Activated CD4-positive, alpha-beta T cell treated with anti-CD3 and anti-CD28 coated beads, Interleukin-2, amount 50 U/mL, for 1 hour (primary cell): Measurements from ENCODE around the gene SCN4A.
"Not testable (repeated sequence)": the region's sequence is repeated elsewhere in the genome, so short reads cannot be mapped to it uniquely, and the experiment has no call there.

Experiments used
- DNase-seq: peaks from one replicate; pipeline ENCODE4 v3.0.0-alpha.2; 2020

SCN4A gene

GRCh38 chr17:63911041-63911635, 61.6 kb downstream of the SCN4A start, which contains the start of gene CSHL1:
Gene CSHL1 (minus strand): TSS chr17:63911258. CDS start chr17:63911196, 62 bp downstream.
- no peak for DNase-seq

GRCh38 chr17:63910096-63910495, 62.6 kb downstream of the SCN4A start:
- no peak for DNase-seq

- not testable (repeated sequence) for DNase-seq
These were observed 63.1 kb downstream of the SCN4A start for GRCh38 chr17:63909586-63909985.

GRCh38 chr17:63907161-63907778, 65.4 kb downstream of the SCN4A start:
- DNase-seq, result not testable (repeated sequence)

GRCh38 chr17:63904796-63905195, 67.9 kb downstream of the SCN4A start:
- DNase-seq, result not testable (repeated sequence)

- not testable (repeated sequence) for DNase-seq
These were observed 68.9 kb downstream of the SCN4A start for GRCh38 chr17:63903787-63904201.

- not testable (repeated sequence) for DNase-seq
These were observed 70.7 kb downstream of the SCN4A start for GRCh38 chr17:63901971-63902370.

GRCh38 chr17:63898899-63899798, 73.6 kb downstream of the SCN4A start:
- not testable (repeated sequence) for DNase-seq

- not testable (repeated sequence) for DNase-seq
These were observed 76.0 kb downstream of the SCN4A start, which contains the start of gene CSH1 for GRCh38 chr17:63896524-63897354. Gene CSH1 (minus strand): TSS chr17:63896574. CDS start chr17:63896511, 63 bp downstream.

- DNase-seq, result not testable (repeated sequence)
These were observed 77.9 kb downstream of the SCN4A start for GRCh38 chr17:63894821-63895220.

GRCh38 chr17:63894021-63894420, 78.7 kb downstream of the SCN4A start:
- not testable (repeated sequence) for DNase-seq

- DNase-seq, result not testable (repeated sequence)
These were observed 80.2 kb downstream of the SCN4A start for GRCh38 chr17:63892316-63893037.

- not testable (repeated sequence) for DNase-seq
These were observed 83.5 kb downstream of the SCN4A start for GRCh38 chr17:63889026-63889848.
